HEK293 (cell line): ENCODE data around the gene MAP3K14.

Experiments
- CTCF ChIA-PET: fragments of 350-600 bp; formaldehyde crosslinking; extraction: SDS; loops from one replicate; lab custom pipeline; 2021; ENCODE audit warnings: antibody characterized with exemption; lab: Yijun Ruan, JAX
- POLR2A ChIA-PET: fragments of 300-600 bp; formaldehyde crosslinking; extraction: SDS; loops from one replicate; lab custom pipeline; 2020; ENCODE audit warnings: antibody characterized with exemption, inconsistent platforms; lab: Yijun Ruan, JAX
- H3K27ac ChIP-seq: fragments of 200-500 bp; sonication (Bioruptor generic); 2 replicates; pipeline ENCODE4 v1.5.1; 2014; ENCODE audit warnings: low read depth, low read length, control low read depth, inconsistent platforms; ENCODE audit errors: extremely low read depth
- H3K36me3 ChIP-seq, 2 experiments: fragments of 200-500 bp in 1 of 2; sonication (Bioruptor generic) in 1 of 2; 1 replicate in 1 of 2; 2 replicates in 1 of 2; pipeline ENCODE4 v1.5.1; 2014 to 2017; ENCODE audit warnings: inconsistent platforms in 2 of 2, low read length in 2 of 2; ENCODE audit not compliant: control insufficient read depth in 2 of 2, insufficient read depth in 1 of 2
- H3K4me1 ChIP-seq: fragments of 200-500 bp; sonication (Bioruptor generic); 2 replicates; pipeline ENCODE4 v1.5.1; 2014; ENCODE audit warnings: mild to moderate bottlenecking, low read length, inconsistent platforms; ENCODE audit not compliant: control insufficient read depth, insufficient read depth
- H3K4me3 ChIP-seq: 2 replicates; pipeline ENCODE4 v1.5.1; 2011; ENCODE audit warnings: low read depth, mild to moderate bottlenecking, control low read depth, low read length, moderate library complexity
- H3K9me3 ChIP-seq: fragments of 200-500 bp; sonication (Bioruptor generic); 2 replicates; pipeline ENCODE4 v1.5.1; 2014; ENCODE audit warnings: low read depth, low read length, inconsistent platforms; ENCODE audit not compliant: control insufficient read depth, insufficient read depth
- HOXD13 ChIP-seq: sonication (generic); formaldehyde crosslinking; IDR thresholded peaks from 2 replicates; pipeline ENCODE4 v1.8.0; 2022; ENCODE audit warnings: missing genetic modification reagents, borderline replicate concordance
- KLF7 ChIP-seq: fragments of 450-650 bp; formaldehyde crosslinking; IDR thresholded peaks from 2 replicates; pipeline ENCODE4 v1.5.1; 2016; ENCODE audit warnings: missing biosample characterization, missing genetic modification characterization, borderline replicate concordance
- YY2 ChIP-seq: fragments of 450-650 bp; formaldehyde crosslinking; IDR thresholded peaks from 2 replicates; pipeline ENCODE4 v1.5.1; 2016; ENCODE audit warnings: missing biosample characterization, missing genetic modification characterization
- ZFHX2 ChIP-seq: fragments of 450-650 bp; formaldehyde crosslinking; conservative IDR thresholded peaks from 2 replicates; pipeline ENCODE4 v1.5.1; 2016; ENCODE audit warnings: missing biosample characterization, missing genetic modification characterization
- ZNF121 ChIP-seq: fragments of 450-650 bp; formaldehyde crosslinking; IDR thresholded peaks from 2 replicates; pipeline ENCODE4 v1.5.1; 2016; ENCODE audit warnings: missing biosample characterization, missing genetic modification characterization
- ZNF366 ChIP-seq: fragments of 450-650 bp; formaldehyde crosslinking; conservative IDR thresholded peaks from 2 replicates; pipeline ENCODE4 v1.5.1; 2016; ENCODE audit warnings: missing biosample characterization, missing genetic modification characterization
- ZNF544 ChIP-seq: fragments of 450-650 bp; formaldehyde crosslinking; IDR thresholded peaks from 2 replicates; pipeline ENCODE4 v1.5.0; 2017; ENCODE audit warnings: missing biosample characterization, missing genetic modification characterization
- ZXDB ChIP-seq: fragments of 450-650 bp; formaldehyde crosslinking; IDR thresholded peaks from 2 replicates; pipeline ENCODE4 v1.5.1; 2016; ENCODE audit warnings: missing biosample characterization, missing genetic modification characterization
- TF ChIP-seq, protein P1 (sequence below): fragments of 450-650 bp; formaldehyde crosslinking; IDR thresholded peaks from 2 replicates; pipeline ENCODE4 v1.5.1; 2016; ENCODE audit warnings: missing biosample characterization, missing genetic modification characterization, low read depth
- TF ChIP-seq, protein P2 (sequence below): fragments of 450-650 bp; formaldehyde crosslinking; IDR thresholded peaks from 2 replicates; pipeline ENCODE4 v1.5.1; 2016; ENCODE audit warnings: missing biosample characterization, missing genetic modification characterization
- TF ChIP-seq, protein P3 (sequence below): fragments of 450-650 bp; formaldehyde crosslinking; IDR thresholded peaks from 2 replicates; pipeline ENCODE4 v1.5.1; 2016; ENCODE audit warnings: missing biosample characterization, missing genetic modification characterization

The MAP3K14 gene

GRCh38 chr17:45310380-45311324 is 6.2 kb downstream of the MAP3K14 start (continued):
- TF ChIP-seq, protein P1, sequence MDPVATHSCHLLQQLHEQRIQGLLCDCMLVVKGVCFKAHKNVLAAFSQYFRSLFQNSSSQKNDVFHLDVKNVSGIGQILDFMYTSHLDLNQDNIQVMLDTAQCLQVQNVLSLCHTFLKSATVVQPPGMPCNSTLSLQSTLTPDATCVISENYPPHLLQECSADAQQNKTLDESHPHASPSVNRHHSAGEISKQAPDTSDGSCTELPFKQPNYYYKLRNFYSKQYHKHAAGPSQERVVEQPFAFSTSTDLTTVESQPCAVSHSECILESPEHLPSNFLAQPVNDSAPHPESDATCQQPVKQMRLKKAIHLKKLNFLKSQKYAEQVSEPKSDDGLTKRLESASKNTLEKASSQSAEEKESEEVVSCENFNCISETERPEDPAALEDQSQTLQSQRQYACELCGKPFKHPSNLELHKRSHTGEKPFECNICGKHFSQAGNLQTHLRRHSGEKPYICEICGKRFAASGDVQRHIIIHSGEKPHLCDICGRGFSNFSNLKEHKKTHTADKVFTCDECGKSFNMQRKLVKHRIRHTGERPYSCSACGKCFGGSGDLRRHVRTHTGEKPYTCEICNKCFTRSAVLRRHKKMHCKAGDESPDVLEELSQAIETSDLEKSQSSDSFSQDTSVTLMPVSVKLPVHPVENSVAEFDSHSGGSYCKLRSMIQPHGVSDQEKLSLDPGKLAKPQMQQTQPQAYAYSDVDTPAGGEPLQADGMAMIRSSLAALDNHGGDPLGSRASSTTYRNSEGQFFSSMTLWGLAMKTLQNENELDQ: no peak
- 0 out of 2 replicates have a peak, but pooled peaks have one; percentile 3 for TF ChIP-seq ZXDB (tag by site-specific recombination)
- peak; percentile 81 for TF ChIP-seq ZFHX2 (tag by site-specific recombination)
- TF ChIP-seq ZNF366 (tag by site-specific recombination): 0 out of 2 replicates have a peak, but pooled peaks have one; percentile 22

- H3K9me3 ChIP-seq: no peaks in the 10 kb centered on the region
- H3K36me3 ChIP-seq: peaks cover 0 to 10% of the 10 kb centered on the region in 2 experiments; a peak in 1 of 3 replicates
- peaks cover 36% of the 10 kb centered on the region for H3K4me1 ChIP-seq
- no peak overlapping the region for H3K27ac ChIP-seq
- ChIA-PET POLR2A (interaction anchor here (1.6 to 1.8 kb wide), 2 partner anchors 32 to 62 kb away, joined by 4 to 13 read pairs; no protein-coding TSS in a partner anchor), CTCF (interaction anchor here (1.5 to 9.3 kb wide), 2 partner anchors 16 to 32 kb away, joined by 5 to 61 read pairs; no protein-coding TSS in a partner anchor)
- TF ChIP-seq ZNF544: no peak
- TF ChIP-seq KLF7: no peak
- no peak for TF ChIP-seq YY2 (tag by site-specific recombination)
- TF ChIP-seq, protein P2, sequence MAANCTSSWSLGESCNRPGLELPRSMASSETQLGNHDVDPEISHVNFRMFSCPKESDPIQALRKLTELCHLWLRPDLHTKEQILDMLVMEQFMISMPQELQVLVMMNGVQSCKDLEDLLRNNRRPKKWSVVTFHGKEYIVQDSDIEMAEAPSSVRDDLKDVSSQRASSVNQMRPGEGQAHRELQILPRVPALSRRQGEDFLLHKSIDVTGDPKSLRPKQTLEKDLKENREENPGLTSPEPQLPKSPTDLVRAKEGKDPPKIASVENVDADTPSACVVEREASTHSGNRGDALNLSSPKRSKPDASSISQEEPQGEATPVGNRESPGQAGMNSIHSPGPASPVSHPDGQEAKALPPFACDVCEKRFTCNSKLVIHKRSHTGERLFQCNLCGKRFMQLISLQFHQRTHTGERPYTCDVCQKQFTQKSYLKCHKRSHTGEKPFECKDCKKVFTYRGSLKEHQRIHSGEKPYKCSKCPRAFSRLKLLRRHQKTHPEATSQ (tag by site-specific recombination): no peak
- TF ChIP-seq, protein P3, sequence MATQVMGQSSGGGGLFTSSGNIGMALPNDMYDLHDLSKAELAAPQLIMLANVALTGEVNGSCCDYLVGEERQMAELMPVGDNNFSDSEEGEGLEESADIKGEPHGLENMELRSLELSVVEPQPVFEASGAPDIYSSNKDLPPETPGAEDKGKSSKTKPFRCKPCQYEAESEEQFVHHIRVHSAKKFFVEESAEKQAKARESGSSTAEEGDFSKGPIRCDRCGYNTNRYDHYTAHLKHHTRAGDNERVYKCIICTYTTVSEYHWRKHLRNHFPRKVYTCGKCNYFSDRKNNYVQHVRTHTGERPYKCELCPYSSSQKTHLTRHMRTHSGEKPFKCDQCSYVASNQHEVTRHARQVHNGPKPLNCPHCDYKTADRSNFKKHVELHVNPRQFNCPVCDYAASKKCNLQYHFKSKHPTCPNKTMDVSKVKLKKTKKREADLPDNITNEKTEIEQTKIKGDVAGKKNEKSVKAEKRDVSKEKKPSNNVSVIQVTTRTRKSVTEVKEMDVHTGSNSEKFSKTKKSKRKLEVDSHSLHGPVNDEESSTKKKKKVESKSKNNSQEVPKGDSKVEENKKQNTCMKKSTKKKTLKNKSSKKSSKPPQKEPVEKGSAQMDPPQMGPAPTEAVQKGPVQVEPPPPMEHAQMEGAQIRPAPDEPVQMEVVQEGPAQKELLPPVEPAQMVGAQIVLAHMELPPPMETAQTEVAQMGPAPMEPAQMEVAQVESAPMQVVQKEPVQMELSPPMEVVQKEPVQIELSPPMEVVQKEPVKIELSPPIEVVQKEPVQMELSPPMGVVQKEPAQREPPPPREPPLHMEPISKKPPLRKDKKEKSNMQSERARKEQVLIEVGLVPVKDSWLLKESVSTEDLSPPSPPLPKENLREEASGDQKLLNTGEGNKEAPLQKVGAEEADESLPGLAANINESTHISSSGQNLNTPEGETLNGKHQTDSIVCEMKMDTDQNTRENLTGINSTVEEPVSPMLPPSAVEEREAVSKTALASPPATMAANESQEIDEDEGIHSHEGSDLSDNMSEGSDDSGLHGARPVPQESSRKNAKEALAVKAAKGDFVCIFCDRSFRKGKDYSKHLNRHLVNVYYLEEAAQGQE (tag by site-specific recombination): 0 out of 2 replicates have a peak, but pooled peaks have one; percentile 13
- H3K4me3 ChIP-seq: no peak overlapping the region
Measured at GRCh38 chr17:45309400-45309799, 7.4 kb downstream of the MAP3K14 start.

GRCh38 chr17:45308840-45309239 is 8.0 kb downstream of the MAP3K14 start:
- H3K36me3 ChIP-seq: peaks cover 0 to 10% of the 10 kb centered on the region in 2 experiments; a peak in 1 of 3 replicates
- H3K27ac ChIP-seq: no peak overlapping the region
- no peak overlapping the region for H3K4me3 ChIP-seq
- TF ChIP-seq ZNF121 (tag by site-specific recombination) (peak; percentile 92), HOXD13 (CRISPR knock-in tag) (no peak)
- no peaks in the 10 kb centered on the region for H3K9me3 ChIP-seq
- peaks cover 36% of the 10 kb centered on the region for H3K4me1 ChIP-seq
- CTCF ChIA-PET: interaction anchor here (0.6 to 9.3 kb wide), 3 partner anchors 15 to 38 kb away, joined by 4 to 61 read pairs (median 5); no protein-coding TSS in a partner anchor
- POLR2A ChIA-PET: interaction anchor here (0.9 to 1.8 kb wide), 3 partner anchors 9 to 63 kb away, joined by 4 to 13 read pairs (median 5); no protein-coding TSS in a partner anchor
